HCT116 (cell line): ENCODE results near the gene NDUFAF7. TPM values are rescaled to one million over a fixed set of nuclear protein-coding genes. Genes with fewer than 3 reads are reported as not detected.

Experiments used
- ATAC-seq: fragments of 200-7000 bp; cut with Tn5 transposase; 2 replicates; pipeline ENCODE4 v1.9.1; 2020; ENCODE audit warnings: mild to moderate bottlenecking, moderate library complexity
- BruUV-seq: library from RNA; stranded (reverse); fragments of 400-500 nt; replicated peaks from 2 replicates; lab custom pipeline; 2021; lab: Mats Ljungman, UMichigan
- CTCF ChIA-PET: fragments of 300-600 bp; sonication (Branson Sonifier 250); formaldehyde crosslinking; loops from one replicate; lab custom pipeline; 2021; ENCODE audit warnings: antibody characterized with exemption; lab: Charles Lee
- POLR2A ChIA-PET: fragments of 300-600, 350-600 bp; sonication (Branson Sonifier 250); formaldehyde crosslinking; loops from one replicate; lab custom pipeline; 2021; ENCODE audit warnings: antibody characterized with exemption; lab: Charles Lee
- RAD21 ChIA-PET, 2 experiments: fragments of 300-600 bp; sonication (Branson Sonifier 250); formaldehyde crosslinking; loops; one replicate each; lab custom pipeline; 2023; ENCODE audit warnings: low total read pairs in 2 of 2; ENCODE audit not compliant: uncharacterized antibody in 2 of 2, unreplicated experiment in 2 of 2, low non-redundant PET in 1 of 2; lab: Charles Lee
- DNase-seq: peaks from one replicate; pipeline ENCODE4 v3.0.0-alpha.2; 2010; ENCODE audit warnings: low read depth, low spot score
- H2AFZ ChIP-seq: fragments of 200-600 bp; shearing (Covaris generic), sonication (generic); 2 replicates; pipeline ENCODE4 v1.6.1; 2017; ENCODE audit warnings: low read depth, mixed run types, mixed read lengths, antibody characterized with exemption, low read length; ENCODE audit not compliant: poor library complexity, severe bottlenecking
- H3K27ac ChIP-seq: 2 replicates; pipeline ENCODE4 v1.5.1; 2012; ENCODE audit warnings: low read depth, low read length
- H3K27me3 ChIP-seq: fragments of 200-600 bp; sonication (generic); 2 replicates; pipeline ENCODE4 v1.6.1; 2016; ENCODE audit warnings: mixed run types, low read length, mixed read lengths; ENCODE audit not compliant: insufficient read depth
- H3K36me3 ChIP-seq, 2 experiments: fragments of 200-500 bp in 1 of 2; fragments of 200-600 bp in 1 of 2; sonication (Bioruptor generic) in 1 of 2; sonication (generic) in 1 of 2; 2 replicates each; pipeline versions ENCODE4 v1.5.1 to v1.6.1; 2014 to 2016; ENCODE audit warnings: low read length in 2 of 2, inconsistent platforms in 1 of 2, mixed read lengths in 1 of 2, mixed run types in 1 of 2; ENCODE audit not compliant: insufficient read depth in 2 of 2, control insufficient read depth in 1 of 2
- H3K4me1 ChIP-seq, 2 experiments: fragments of 200-600 bp in 1 of 2; sonication (generic) in 1 of 2; 2 replicates each; pipeline versions ENCODE4 v1.5.1 to v1.6.1; 2012 to 2017; ENCODE audit warnings: low read length in 2 of 2, inconsistent platforms in 1 of 2, mild to moderate bottlenecking in 1 of 2, mixed read lengths in 1 of 2, mixed run types in 1 of 2, moderate library complexity in 1 of 2; ENCODE audit not compliant: insufficient read depth in 2 of 2, control insufficient read depth in 1 of 2
- H3K4me2 ChIP-seq: fragments of 200-600 bp; sonication (generic); 2 replicates; pipeline ENCODE4 v1.6.1; 2017; ENCODE audit warnings: mixed run types, low read length, mixed read lengths
- H3K4me3 ChIP-seq, 2 experiments: fragments of 200-600 bp in 1 of 2; sonication (generic) in 1 of 2; replicated peaks in 1 of 2; 2 replicates each; pipeline ENCODE4 v1.5.1; 2011 to 2016; ENCODE audit warnings: low read length in 2 of 2, control low read depth in 1 of 2, low read depth in 1 of 2, mild to moderate bottlenecking in 1 of 2, mixed read lengths in 1 of 2, mixed run types in 1 of 2
- H3K79me2 ChIP-seq: fragments of 200-600 bp; sonication (generic); 2 replicates; pipeline ENCODE4 v1.6.1; 2017; ENCODE audit warnings: mild to moderate bottlenecking, mixed run types, low read length, moderate library complexity, mixed read lengths; ENCODE audit not compliant: insufficient read depth
- H3K9ac ChIP-seq: fragments of 200-600 bp; sonication (generic); 2 replicates; pipeline ENCODE4 v1.6.1; 2016; ENCODE audit warnings: low read length, mixed read lengths
- H3K9me2 ChIP-seq: fragments of 200-600 bp; sonication (generic), shearing (Covaris generic); 2 replicates; pipeline ENCODE4 v1.6.1; 2017; ENCODE audit warnings: mixed run types, mild to moderate bottlenecking, moderate library complexity; ENCODE audit not compliant: insufficient read depth
- H3K9me3 ChIP-seq, 2 experiments: fragments of 200-500 bp in 1 of 2; fragments of 200-600 bp in 1 of 2; sonication (Bioruptor generic) in 1 of 2; sonication (generic) in 1 of 2; 2 replicates each; pipeline ENCODE4 v1.6.1; 2014 to 2017; ENCODE audit warnings: low read length in 2 of 2, mixed read lengths in 2 of 2, inconsistent platforms in 1 of 2, low read depth in 1 of 2, mild to moderate bottlenecking in 1 of 2, mixed run types in 1 of 2, moderate library complexity in 1 of 2; ENCODE audit not compliant: control insufficient read depth in 1 of 2, insufficient read depth in 1 of 2
- H4K20me1 ChIP-seq: fragments of 200-600 bp; sonication (generic), shearing (Covaris generic); 2 replicates; pipeline ENCODE4 v1.6.1; 2017; ENCODE audit warnings: mixed run types, mild to moderate bottlenecking, moderate library complexity; ENCODE audit not compliant: insufficient read depth
- CBX3 ChIP-seq: IDR thresholded peaks from 2 replicates; pipeline ENCODE4 v1.6.1; 2012; ENCODE audit warnings: low read depth
- EZH2phosphoT487 ChIP-seq: fragments of 200-600 bp; IDR thresholded peaks from 2 replicates; pipeline ENCODE4 v1.6.1; 2018; ENCODE audit warnings: antibody characterized with exemption, borderline replicate concordance
- FOSL1 ChIP-seq: IDR thresholded peaks from 2 replicates; pipeline ENCODE4 v1.6.1; 2012; ENCODE audit warnings: low read depth
- MAX ChIP-seq: IDR thresholded peaks from 2 replicates; pipeline ENCODE4 v1.6.1; 2012
- SRF ChIP-seq: IDR thresholded peaks from 2 replicates; pipeline ENCODE4 v1.6.1; 2012; ENCODE audit warnings: low read depth
- YY1 ChIP-seq: IDR thresholded peaks from 2 replicates; pipeline ENCODE4 v1.6.1; 2011; ENCODE audit warnings: low read length, low read depth, moderate library complexity, mild to moderate bottlenecking; ENCODE audit not compliant: insufficient replicate concordance; ENCODE audit errors: extremely low read depth
- ZBTB33 ChIP-seq: IDR thresholded peaks from 2 replicates; pipeline ENCODE4 v1.6.1; 2011; ENCODE audit warnings: mild to moderate bottlenecking, low read length, moderate library complexity; ENCODE audit not compliant: insufficient replicate concordance; ENCODE audit errors: extremely low read depth
- intact Hi-C: fragments of 100-400 bp; cut with micrococcal nuclease; formaldehyde crosslinking; loops from 2 replicates; pipeline ENCODE4 v1.10.0; 2022
- total RNA-seq: library from RNA; stranded (reverse); gene quantifications from one replicate; pipeline ENCODE4 v1.2.1, GENCODE V29; 2021; ENCODE audit not compliant: unreplicated experiment
- TF ChIP-seq, protein P1 (sequence below): IDR thresholded peaks from 2 replicates; pipeline ENCODE4 v1.6.1; 2012; ENCODE audit warnings: low read depth

Gene NDUFAF7
- total RNA-seq, 1 experiment from 2014 or later = 21.6 TPM

GRCh38 chr2:37188570-37188969 lies 42.9 kb upstream of the NDUFAF7 start, which contains the start of gene SULT6B1:
Gene SULT6B1 (minus strand): TSS chr2:37188670. CDS start chr2:37188640, 30 bp downstream.
- no peaks in the 10 kb centered on the region for H3K27me3 ChIP-seq
- DNase-seq = no peak
- H3K4me3 ChIP-seq = peak within 1 kb of the TSS in 1 of 2 experiments; percentile 30; a peak in 2 of 4 replicates
- peak within 1 kb of the TSS; percentile 71 for H3K4me2 ChIP-seq
- no peaks in the 10 kb centered on the region for H3K36me3 ChIP-seq
- no peak for TF ChIP-seq ZBTB33
- TF ChIP-seq SRF = no peak
- TF ChIP-seq, protein P1, sequence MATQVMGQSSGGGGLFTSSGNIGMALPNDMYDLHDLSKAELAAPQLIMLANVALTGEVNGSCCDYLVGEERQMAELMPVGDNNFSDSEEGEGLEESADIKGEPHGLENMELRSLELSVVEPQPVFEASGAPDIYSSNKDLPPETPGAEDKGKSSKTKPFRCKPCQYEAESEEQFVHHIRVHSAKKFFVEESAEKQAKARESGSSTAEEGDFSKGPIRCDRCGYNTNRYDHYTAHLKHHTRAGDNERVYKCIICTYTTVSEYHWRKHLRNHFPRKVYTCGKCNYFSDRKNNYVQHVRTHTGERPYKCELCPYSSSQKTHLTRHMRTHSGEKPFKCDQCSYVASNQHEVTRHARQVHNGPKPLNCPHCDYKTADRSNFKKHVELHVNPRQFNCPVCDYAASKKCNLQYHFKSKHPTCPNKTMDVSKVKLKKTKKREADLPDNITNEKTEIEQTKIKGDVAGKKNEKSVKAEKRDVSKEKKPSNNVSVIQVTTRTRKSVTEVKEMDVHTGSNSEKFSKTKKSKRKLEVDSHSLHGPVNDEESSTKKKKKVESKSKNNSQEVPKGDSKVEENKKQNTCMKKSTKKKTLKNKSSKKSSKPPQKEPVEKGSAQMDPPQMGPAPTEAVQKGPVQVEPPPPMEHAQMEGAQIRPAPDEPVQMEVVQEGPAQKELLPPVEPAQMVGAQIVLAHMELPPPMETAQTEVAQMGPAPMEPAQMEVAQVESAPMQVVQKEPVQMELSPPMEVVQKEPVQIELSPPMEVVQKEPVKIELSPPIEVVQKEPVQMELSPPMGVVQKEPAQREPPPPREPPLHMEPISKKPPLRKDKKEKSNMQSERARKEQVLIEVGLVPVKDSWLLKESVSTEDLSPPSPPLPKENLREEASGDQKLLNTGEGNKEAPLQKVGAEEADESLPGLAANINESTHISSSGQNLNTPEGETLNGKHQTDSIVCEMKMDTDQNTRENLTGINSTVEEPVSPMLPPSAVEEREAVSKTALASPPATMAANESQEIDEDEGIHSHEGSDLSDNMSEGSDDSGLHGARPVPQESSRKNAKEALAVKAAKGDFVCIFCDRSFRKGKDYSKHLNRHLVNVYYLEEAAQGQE = no peak
- TF ChIP-seq YY1 = no peak
- TF ChIP-seq FOSL1 = no peak
- TF ChIP-seq MAX = no peak
- no peak for TF ChIP-seq CBX3
- no peak for TF ChIP-seq EZH2phosphoT487
- peak within 1 kb of the TSS; percentile 38 for H3K9ac ChIP-seq
- H3K4me1 ChIP-seq = peaks cover 11 to 19% of the 10 kb centered on the region in 2 experiments
- no peaks in the 10 kb centered on the region for H3K9me2 ChIP-seq
- ChIA-PET RAD21 (no interaction called here), CTCF (interaction anchor here (1.1 to 2.6 kb wide), 2 partner anchors 8 to 27 kb away, joined by 3 to 7 read pairs; no protein-coding TSS in a partner anchor), POLR2A (no interaction called here)
- H4K20me1 ChIP-seq = no peaks in the 10 kb centered on the region
- no peaks in the 10 kb centered on the region for H3K79me2 ChIP-seq
- BruUV-seq = no TSS peak
- H3K27ac ChIP-seq = peak within 1 kb of the TSS; percentile 51
- intact Hi-C loops = no loop called here
- ATAC-seq = no peak
- H3K9me3 ChIP-seq = no peaks in the 10 kb centered on the region
- peak within 1 kb of the TSS; percentile 81 for H2AFZ ChIP-seq
